T-helper 22 cell (primary cell): ENCODE results near the gene ERI2.

Source experiments
- DNase-seq: peaks from one replicate; pipeline ENCODE4 v3.0.0-alpha.2; 2020; ENCODE audit warnings: low read depth

Gene ERI2, protein sequence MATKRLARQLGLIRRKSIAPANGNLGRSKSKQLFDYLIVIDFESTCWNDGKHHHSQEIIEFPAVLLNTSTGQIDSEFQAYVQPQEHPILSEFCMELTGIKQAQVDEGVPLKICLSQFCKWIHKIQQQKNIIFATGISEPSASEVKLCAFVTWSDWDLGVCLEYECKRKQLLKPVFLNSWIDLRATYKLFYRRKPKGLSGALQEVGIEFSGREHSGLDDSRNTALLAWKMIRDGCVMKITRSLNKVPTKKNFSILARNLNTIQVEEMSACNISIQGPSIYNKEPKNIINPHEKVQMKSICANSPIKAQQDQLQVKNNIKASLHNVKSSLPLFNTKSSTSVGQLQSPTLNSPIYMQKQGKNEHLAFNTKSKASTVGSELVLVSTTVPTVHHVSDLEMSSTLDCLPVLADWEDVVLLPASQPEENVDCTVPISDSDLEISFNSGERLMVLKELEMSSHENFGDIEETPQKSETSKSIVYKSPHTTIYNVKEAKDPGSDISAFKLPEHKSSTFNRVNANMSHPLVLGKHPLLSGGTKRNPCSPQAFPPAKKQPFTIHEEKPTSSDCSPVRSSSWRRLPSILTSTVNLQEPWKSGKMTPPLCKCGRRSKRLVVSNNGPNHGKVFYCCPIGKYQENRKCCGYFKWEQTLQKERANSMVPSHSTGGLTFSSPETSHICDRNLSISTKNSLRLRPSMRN

GRCh38 chr16:20806168-20807050 lies at the start of gene ERI2, which contains the start of gene REXO5:
TSS of gene ERI2 (minus strand) at chr16:20806472. CDS start at chr16:20806430, 42 bp downstream.
TSS of gene REXO5 (plus strand) at chr16:20806527. CDS start at chr16:20806954, 427 bp downstream.
- DNase-seq: peak; percentile 60

GRCh38 chr16:20854963-20855362 lies 48.7 kb upstream of the ERI2 start:
- no peak for DNase-seq

- no peak for DNase-seq
Observed at GRCh38 chr16:20853981-20854620, 47.8 kb upstream of the ERI2 start.

GRCh38 chr16:20853143-20853542 lies 46.9 kb upstream of the ERI2 start:
- no peak for DNase-seq

DNA sequence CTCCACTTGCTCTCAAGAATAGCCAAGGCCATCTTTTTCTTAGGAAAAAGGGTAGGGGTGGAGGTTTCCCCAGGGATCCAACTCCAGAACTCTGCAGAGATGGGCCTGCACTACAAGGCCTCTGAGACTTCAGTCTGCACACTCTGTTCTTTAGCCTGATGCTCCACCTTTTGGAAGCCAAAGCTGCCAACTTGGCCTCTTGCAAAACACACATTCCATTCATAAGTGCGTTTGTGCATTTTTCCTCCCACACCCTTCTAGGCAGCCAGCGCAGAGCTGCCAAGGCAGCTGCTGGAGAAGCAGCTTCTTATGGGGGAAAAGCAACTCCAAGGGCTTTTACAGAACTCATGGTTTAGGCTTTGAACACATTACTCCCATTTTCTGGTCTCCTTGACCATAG lies 45.3 kb upstream of the ERI2 start:
- no peak for DNase-seq

DNA sequence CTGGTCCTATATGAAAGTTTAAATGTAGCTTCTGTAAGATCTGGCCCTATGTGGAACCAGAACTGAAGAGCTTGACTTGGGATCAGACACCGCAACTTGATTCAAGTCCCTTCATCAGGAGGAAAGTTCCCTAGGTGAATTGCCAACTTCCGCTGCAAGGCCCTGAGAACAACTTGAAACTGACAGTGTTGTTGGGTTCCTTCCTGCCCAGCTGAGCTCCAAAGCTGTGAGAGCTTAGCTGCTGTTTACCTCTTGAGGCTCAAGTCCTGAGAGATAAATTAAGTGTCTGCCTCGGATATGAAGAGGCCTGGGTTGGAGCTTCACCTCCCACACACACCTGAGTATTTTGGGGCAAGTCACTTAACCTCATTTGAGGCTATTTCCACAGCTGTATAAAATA lies 44.7 kb upstream of the ERI2 start:
- no peak for DNase-seq

DNA sequence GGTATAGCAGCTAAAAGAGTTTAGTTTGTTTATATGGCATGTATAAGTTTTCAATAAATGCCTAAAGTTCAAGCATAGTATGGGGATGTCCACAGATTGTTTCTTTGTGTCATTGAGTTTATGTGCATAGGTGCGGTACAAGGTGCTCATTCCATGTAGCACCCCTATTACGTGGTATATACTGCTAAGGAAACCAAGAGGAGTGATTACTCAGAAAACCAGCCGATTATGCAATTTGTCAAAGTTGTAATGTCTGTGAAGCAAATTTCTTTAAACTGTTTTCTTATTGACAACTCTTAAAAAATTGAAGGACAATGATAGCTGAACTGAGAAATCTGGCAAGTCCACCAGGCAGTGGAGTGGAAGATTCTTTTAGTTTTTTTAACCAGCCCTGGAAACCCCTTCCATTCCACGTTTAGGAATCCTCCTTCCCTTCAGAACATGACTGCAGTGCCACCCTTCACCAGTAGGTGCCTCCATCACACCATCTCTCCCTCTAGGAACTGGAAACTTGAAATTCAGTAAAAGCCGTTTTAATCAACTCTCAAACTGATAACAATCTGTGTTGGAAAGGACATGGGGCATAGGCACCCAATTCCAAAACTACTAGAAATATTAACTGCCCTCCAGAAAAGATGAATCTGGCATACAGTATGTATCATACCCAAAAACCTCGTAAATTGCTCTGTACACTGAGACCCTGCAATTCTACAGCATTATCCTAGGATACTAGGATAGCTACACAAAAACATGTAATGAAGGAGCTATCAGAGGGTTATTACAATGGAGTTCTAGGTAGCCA lies 43.5 kb upstream of the ERI2 start:
- DNase-seq: peak; percentile 13

- DNase-seq: no peak
Observed at GRCh38 chr16:20847550-20847949, 41.3 kb upstream of the ERI2 start.

DNA sequence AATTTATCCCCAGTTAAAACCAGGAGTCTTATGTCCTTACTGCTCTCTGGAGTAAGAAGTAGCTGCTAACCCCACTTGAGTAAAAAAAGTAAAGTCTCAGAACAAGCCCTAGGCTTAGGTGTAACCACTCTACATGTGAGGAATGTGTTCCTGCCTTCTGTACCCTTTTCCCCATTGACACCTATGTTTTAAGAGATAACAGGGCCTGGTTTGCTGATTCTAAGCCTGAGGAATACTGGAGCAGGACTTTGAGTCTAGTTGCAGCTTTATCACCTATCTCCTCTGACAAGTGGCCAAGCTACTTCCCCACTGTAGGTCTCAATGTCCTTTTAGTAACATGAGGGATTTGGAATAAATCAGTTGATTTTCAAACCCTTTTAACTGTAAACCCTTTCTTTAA lies 40.3 kb upstream of the ERI2 start:
- no peak for DNase-seq

DNA sequence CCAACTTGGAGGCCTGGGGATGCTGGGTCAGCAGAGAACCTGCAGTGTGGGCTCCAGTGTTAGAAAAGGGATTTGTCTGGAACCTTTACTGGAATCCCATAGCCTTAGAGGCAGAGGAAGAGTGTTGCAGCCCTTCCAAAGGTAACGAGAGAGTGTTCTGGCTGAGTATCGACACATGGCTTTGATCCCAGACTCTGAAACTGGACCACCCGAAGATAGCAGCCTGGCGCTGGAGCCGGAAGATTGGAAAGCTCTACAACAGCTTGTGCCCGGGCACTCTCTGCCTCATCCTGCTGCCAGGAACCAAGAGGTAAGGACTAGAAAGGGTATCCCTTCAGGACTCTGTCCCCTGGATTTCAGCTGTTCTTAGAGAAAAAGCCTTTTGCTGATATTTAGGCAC lies 39.8 kb upstream of the ERI2 start:
- no peak for DNase-seq

DNA sequence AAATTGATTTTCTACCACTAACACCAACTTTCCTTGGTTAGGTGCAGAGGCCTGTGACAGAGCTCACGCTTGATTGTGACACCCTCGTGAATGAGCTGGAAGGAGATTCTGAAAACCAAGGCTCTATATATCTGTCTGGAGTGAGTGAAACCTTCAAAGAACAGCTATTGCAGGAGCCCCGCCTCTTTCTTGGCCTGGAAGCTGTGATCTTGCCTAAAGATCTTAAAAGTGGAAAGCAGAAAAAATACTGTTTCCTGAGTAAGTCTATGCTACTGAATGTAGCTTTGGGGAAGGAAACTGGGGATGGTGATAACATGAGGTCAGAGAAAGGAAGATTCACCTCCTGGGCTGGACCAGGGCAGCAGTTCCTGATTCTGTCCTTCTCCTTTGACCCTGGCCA lies 38.3 kb upstream of the ERI2 start:
- no peak for DNase-seq

DNA sequence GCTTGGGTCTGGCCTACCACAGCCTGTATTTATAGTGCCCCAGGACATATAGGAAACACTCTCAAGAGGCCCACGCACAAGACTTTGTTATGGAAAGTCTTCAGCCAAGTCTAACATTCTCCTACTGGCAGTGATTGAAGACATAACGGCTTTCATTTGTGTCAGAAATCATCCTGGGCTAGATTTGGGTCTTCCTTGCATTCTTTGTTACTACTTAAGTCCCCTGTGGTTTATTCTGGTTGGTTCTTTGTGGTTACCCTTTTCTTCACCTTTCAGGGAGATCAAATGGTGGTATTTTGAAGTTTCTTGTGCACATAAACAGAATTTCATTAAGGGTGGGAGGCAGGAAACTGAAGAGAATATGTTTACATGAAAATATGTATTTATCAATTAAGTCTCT lies 37.8 kb upstream of the ERI2 start:
- DNase-seq: no peak

GRCh38 chr16:20839504-20839903 lies 33.2 kb upstream of the ERI2 start:
- no peak for DNase-seq

DNA sequence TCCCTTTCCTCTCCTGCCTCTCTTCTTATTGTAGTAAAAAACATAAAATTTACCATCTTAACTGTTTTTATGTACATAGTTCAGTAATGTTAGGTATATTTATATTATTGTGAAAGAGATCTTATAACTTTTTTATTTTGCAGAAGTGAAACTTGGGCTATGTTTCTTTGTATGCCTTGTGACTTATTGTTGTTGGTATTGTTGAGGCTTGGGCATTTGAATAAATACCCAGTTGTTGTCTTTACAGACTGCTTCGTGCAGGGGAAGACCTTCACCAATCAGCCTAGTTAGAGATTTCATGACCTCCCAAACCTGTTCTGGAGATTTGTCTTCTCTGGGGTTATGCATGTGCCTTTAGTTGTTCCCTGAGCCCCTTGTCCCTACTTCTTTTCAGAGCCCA lies 32.0 kb upstream of the ERI2 start:
- no peak for DNase-seq

GRCh38 chr16:20833086-20833485 lies 26.8 kb upstream of the ERI2 start:
- no peak for DNase-seq

DNA sequence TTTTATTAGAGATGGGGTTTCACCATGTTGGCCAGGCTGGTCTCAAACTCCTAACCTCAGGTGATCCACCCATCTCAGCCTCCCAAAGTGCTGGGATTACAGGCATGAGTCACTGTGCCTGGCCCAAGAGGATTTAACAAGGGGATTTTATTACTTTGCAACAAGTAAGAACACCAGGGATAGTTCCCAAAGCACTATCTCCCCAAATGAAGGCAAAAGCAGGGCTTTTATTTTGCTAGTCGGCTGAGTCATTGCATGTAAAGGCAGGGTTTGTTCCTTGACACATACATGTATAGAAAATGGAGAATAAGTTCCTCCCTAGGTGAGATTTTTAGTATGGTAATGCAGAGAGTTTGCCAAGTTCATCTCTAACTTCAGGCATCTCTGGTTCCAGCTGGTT lies 24.1 kb upstream of the ERI2 start:
- DNase-seq: no peak

DNA sequence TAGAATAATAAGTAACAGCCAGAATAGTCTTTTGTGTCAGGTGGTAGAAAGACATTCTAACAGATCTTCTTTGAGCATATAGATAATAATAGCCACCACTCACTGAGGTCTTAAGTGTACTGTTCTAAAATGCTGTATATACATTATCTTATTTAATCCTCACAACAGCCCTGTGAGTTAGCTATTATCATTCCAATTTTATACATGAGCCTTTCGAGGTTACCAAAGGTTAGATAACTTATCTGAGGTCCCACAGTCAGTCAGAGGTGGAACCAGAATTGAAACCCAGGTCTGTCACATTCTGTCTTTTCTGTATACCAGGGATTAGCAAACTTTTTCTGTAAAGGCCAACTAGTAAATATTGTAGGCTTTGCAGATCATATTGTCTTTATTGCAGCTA lies 23.3 kb upstream of the ERI2 start:
- no peak for DNase-seq

- no peak for DNase-seq
Observed at GRCh38 chr16:20826039-20826566, 19.8 kb upstream of the ERI2 start.

DNA sequence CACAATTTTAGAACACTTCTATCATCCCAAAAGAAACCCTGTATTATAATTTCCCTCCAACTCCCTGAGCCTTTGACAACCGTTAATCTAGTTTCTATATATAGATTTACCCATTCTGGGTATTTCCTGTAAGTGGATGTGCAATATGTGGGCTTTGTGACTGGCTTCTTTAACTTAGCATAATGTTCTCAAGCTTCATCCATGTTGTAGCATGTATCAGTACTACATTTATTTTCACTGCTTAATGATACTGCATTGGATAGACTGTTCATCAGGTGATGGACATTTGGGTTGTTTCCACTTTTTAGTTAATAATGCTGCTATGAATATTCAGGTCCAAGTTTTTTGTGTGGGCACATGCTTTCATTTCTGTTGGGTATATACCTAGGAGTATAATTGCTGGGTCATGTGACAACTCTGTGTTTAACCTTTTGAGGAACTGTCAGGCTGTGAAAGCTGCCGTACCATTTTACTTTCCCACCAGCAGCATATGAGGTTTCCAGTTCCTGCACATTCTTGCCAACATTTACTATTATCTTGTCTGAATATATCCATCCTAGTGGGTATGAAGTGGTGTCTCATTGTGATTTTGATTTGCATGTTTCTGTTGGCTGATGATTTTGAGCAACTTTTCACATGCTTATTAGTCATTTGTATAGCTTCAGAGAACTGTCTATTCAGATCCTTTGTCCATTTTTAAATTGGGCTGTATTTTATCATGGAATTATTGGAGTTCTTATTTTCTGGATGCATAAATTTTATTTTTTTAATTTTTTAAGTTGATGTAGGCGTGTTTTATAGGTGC lies 16.5 kb upstream of the ERI2 start:
- no peak for DNase-seq

DNA sequence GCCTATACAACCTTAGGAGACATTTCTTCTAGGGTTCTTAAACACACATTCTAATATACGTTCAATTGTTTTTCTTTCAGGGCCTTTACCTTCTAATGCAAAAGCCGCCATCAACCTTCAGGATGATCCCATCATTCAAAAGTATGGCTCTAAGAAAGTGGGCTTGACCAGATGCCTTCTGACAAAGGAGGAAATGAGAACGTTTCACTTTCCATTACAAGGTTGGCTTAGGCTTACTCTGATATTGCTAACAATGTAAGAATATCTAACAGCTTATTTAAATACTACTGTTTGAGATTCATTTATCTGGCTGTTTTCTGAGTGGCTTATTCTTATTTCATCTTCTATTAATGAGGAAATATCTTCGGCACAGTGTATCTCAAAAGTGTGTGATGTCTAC lies 15.4 kb upstream of the ERI2 start:
- DNase-seq: no peak
